GM19438 (cell line): Measurements from ENCODE around the gene ERC1.

Source experiments
- ATAC-seq: cut with Tn5 transposase; IDR thresholded peaks from one replicate; pipeline ENCODE4 v1.9.1; 2021; ENCODE audit warnings: low read depth; ENCODE audit not compliant: unreplicated experiment

Gene ERC1

DNA sequence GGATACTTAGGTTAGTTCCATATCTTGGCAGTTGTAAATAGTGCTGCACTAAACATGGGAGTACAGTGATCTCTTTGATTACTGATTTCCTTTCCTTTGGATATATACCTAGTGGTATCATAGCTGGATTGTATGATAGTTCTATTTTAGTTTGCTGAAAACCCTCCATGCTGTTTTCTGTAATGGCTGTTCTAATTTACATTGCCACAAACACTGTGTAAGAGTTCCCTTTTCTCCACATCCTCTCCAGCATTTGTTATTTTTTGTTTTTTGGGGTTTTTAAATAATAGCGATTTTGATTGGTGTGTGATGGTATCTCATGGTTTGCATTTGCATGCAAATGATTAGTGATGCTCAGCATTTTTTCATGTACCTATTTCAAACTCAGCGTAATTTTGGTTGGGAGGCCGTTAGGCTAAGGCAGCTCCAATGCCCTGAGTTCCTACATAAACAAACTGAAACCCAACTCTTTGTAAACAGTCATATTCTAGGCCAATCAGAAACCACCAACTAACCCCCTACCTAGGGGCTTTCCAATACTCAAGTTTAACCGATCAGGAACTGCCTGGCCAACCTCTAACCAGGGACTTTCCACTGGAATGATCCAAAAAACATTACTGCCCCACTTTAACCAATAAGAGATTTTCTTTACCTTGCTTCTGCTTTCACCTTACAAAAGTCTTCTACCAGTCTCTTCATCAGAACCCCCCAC is 431.7 kb downstream of the ERC1 start:
- no peak for ATAC-seq

DNA sequence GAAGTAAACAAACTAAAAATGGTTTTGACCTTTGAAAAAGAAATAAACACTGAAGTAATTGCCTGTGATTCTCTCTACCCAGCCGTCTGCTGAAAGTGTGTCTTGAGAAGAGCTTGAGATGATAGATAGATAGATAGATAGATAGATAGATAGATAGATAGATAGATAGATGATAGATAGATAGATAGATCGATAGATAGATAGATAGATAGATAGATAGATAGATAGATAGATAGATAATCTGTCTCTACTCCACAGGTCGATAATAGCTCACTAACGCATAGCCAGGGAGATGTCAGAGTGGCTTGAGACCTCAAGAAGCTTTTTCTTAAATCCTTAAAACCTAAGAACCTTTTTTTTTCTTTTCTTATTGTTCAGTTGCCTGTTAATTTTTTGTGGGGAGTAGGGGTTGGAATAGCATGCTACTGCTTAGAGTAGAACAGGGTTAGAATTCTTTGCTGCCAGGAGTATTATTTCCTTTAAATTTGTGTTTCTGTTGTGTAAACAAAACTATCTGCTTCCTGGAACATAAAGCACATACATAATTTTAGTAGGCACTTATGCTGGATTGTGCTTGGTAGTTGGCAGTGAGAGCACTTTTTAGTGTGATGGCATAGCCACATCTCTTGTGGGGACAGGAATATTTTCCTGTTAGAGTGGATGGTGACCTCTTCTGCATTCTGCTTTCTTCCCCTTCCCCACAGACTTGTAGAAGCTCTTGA is 433.8 kb downstream of the ERC1 start:
- ATAC-seq: no peak

DNA sequence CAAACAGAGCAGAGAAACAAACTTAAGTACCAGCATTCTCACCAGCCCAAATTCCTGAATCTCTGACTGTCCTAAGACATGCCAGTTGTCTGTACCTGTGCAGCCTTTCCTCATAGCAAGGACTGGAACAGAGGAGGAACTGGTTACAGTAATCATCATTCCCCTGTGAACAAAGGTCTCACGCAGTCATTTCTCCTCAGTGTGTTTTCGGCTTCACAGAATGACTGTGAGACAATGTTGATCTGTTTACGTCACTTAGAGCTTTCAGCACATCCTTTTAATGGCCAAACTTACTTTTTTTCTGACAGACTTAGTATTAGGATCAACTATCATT is 434.3 kb downstream of the ERC1 start:
- ATAC-seq: no peak

DNA sequence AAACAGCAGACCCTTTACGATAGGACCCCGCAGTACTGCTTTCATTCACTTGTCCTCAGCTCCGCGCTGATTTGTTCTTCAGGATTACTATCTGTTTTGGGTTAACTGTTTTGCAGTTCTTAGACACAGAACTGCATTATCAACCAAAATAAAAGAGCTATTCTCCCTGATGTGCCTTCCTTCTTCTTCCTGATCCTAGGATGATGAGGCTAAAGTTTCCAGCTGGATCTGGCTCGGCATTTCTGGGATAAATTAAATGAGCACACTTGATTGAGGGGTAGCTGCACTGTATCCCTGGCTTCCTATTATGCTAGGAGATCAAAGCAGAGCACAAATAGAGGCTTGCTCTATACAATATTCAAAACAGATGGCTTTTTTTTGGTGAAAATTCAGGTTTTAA is 437.6 kb downstream of the ERC1 start:
- no peak for ATAC-seq

DNA sequence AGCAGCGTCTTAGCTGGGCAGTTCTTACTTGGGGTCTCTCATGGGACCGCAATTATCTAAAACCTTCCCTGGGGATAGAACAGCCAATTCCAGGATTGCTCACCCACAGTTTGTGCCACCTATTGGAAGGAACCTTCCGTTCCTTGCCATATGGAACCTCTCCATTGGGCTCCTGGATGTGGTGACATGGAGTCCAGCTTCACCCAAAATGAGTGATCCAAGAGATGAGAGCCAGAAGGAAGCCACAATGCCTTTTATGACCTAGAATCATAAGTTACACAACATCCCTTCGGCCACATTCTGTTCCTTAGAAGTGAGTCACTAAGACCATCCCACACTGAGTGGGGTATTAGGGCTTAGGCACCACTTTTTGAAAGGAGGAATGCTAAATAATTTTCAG is 439.0 kb downstream of the ERC1 start:
- ATAC-seq: no peak

DNA sequence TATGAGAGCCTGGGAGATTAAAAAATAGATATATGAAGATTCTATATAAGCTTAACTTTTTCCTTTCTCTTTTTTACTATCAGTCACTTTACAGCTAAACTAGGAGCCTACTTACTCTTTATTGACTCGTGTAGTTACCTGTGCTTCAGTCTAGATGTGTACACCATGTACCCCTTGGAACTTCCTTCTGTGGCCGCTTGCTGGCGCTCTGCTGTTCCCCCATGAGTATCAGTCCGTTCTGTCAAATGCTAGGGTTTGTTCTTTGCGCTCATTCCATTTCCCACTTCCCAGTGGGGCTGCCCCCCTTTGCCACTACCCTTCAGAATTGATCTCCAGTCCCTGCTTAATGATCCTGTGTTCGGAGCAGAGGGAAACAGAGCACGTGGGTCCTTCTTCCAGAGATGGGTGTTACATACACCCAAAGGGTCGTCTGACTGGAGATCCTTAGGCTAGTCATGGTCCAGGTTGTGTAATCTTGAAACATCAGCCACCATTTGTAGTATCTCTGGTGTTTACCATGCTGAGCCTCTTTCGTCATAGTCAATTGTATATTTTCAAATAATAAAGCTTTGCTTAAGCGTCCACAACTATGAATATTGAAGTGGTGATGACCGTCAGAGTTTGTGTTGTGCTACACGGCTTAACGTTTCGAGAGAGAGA is 443.4 kb downstream of the ERC1 start:
- no peak for ATAC-seq

DNA sequence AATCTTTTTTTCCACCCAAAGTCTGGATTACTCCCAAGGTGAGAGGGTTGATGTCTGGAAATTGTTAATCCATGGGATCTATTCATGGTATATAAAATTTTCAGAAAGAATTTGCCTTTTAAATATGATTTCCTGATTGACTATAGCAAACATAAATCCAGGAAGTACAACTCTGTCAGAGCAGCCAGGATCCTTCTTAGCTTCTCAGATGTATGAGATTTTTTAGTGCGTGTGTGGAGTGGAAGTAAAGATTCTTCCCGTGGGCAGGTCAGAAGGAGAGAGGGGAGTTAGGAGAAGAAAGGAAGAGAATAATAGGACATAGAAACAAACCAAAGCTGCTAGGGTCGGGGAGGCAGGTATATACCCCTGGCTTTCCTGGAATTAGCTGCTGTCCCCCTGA is 444.0 kb downstream of the ERC1 start:
- ATAC-seq: no peak

DNA sequence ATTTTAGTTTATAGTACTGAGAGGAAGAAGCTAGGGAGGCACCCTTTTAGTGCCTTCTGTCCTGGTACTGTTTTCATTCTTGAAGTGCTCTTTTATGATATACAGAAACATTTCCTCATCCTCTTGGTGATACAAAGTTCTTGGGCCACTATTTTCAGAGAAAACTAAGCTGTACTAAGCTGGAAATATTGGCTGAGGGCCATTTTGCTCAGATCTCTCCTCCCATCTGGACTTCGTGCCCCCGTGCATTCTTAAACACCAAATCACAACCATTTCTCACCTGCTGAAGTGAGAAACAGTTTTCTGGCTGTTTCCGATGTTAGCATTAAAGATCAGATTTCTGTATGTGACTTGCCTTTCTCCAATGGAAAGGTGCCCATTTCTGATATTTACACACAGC is 444.4 kb downstream of the ERC1 start:
- no peak for ATAC-seq

DNA sequence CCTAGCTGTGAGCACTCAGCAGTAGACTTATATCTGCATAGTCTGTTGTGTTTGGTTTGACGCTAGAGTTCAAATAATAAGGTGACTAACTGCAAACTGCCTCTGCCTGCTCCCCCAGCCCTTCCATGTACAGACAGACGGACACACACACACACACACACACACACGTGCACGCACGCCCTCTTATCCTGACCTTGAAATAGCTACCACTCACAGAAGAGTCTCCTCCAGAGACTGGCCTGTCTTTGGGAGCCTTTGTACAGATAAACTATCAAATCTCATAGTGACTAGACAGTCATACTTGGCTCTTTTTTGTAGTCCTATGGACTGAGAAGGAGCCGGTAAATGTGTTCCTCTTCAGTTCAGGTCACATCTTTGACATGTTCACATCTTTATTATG is 445.0 kb downstream of the ERC1 start:
- no peak for ATAC-seq

DNA sequence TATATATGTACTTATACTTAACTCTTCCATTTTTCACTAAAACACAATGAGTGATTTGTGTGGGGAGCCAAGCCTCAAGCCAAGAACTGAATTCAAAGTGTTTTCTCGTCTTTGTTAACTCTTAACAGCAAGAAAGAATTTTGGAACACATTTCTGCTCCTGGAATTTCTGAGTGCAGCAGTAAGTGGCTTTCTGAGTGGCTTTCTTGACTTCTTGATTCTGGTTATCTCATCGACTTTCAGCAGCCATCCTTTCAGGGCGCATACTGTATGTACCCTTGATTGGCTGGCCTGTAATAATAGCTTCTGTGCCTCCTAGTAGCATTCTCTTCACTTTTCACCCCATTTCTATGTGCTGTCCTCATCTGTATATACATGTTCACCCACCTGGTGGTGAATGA is 446.0 kb downstream of the ERC1 start:
- no peak for ATAC-seq

DNA sequence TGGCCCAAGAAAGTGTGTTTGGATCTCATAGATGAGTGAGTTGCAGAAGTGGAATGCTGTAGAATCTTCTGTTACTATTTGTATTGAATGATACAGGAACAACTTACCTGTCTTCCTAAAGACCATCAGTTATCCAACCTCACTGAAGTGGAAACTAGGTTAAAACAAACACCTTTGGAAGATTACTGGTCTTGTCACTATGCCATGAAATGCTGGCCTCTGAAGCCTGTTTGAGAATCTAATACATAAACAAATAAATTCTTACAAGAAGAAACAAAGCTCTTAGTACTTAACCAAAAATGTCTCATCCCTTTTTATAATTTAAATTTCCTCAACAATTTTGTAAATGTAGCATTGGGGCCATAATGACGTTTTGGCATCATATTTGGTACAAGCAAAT is 448.2 kb downstream of the ERC1 start:
- ATAC-seq: no peak

DNA sequence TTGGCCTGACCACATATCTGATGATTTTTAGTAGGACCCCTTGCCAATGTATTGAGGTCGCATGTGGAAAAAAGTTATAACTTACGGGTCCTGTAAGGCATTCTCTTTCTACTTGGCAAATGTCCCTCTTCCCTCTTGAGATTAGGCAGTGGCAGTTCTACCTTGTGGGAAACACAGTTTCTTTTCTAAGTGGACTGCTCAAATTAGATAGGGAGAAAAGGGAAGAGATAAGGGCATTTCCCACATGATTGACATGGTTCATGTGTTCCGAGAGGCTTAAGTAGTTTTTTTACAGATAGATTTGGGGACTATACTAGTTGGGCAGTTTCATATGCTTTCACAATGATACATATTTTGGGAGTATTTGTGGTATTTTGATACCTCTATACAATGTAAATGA is 448.7 kb downstream of the ERC1 start:
- no peak for ATAC-seq

DNA sequence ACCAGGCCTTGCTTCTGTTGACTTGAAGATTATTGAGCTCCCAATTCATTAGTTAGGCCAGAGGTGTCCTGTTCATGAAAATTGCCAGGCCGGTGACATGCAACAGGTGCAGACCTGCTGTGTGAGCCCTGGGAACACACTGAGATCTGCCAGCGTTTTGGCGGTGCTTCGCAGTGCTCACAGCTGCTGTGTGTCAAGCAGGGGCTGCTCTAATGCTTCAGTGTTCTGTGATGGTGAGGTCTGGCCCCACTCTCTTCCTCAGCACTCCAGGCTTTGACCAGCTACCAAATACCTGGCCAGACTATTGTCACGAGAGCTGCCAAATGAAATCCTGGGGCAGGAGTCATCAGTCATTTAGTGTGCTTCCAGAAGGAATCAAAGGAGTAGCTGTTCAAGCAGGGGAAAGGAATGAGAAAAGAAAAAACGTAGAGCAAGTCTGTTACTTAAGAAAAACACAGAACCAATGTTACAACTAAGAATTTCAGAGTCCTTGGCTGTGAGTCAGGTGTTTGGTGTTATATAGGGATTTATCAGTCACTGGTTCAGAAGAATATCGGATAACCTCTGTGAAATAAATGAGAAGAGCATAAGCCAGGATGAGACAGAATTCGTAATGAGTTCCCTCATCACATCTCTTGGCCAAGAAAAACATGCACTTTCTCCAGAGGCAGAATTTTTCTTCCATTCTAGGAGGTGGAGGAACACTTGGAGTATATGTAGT is 452.6 kb downstream of the ERC1 start:
- ATAC-seq: no peak

DNA sequence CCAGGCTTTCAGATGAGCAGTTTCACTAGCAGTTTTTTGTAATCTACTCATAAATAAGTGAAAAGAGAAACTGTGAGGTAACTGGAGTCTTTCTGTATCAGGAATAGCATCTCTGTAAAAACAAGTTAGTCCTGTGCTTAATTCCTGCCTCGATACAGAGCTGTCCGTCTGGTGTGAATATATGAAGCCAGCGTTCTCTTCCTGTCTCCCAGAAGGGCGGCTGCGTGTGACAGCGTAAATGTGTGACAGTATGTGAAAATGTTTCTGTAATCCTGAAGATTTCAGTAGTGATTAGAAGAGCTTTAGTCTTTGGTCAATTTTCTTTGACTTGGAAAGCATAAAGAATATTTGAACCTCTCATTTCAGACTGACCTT is 453.1 kb downstream of the ERC1 start:
- no peak for ATAC-seq

DNA sequence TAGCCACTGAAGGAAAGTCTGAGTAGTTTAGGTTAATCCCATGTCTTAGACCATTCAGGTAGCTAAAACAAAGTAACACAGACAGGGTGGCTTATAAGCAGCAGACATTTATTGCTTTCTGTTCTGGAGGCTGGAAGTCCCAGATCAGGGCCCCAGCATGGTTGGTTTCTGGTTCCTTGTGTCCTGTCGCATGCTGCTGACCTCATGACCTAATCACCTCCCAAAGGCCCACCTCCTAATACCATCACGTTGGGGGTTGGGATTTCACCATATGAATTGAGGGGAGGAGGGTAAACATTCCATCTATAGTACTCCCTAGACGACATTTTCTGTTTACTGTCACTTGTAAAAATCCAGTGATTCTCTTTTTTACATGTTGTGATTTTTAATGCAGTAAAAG is 454.8 kb downstream of the ERC1 start:
- ATAC-seq: no peak

DNA sequence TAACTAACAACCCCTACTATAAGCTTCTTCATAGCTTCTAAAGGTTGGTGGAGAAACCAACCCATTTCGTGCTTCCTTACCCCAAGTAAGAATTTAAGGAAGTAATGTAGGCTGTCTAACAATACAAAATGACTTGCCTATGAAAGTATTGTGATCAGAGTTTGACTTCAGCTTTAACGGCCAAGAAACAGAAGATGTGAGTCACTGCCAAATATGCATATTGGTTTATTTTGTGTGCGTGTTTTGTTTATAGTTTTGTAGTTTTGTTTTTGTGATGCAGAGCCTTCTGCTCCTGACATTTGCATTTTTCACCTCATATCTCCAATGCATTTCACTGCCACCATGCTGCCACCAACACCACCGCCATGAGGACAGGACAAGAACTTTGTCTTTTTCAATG is 457.3 kb downstream of the ERC1 start:
- ATAC-seq: no peak

DNA sequence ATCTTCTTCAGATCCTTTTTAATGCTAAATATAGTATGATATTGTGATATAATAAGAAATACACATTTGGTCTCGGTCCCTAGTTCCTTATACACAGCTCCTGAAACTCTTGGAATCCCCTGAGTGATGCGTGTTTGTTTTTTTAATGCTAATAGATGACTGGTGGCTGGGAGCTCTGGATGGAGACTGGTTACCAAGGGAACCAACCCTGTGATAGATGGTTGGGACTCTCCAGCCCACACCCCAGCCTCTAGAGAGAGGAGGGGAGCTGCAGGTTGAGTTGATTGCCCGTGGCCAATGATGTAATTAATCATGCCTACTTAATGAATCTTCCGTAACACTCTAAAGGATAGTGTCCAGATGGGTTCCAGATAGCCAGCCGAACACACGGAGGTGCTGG is 462.8 kb downstream of the ERC1 start:
- ATAC-seq: no peak

DNA sequence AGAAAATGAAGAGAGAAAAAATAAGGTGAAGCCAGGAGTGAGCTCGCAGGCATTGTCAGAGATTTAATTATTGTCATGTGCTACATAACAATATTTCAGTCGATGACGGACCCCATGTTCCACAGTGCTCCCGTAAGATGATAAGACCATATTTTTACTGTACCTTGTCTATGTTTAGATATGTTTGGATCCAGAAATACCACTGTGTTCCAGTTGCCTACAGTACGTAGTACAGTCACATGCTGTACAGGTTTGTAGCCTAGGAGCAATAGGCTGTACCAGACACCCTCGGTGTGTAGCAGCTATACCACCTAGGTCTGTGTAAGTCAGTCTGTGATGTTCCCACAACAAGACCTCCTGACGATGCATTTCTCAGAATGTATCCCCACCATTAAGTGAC is 465.9 kb downstream of the ERC1 start:
- ATAC-seq: no peak

DNA sequence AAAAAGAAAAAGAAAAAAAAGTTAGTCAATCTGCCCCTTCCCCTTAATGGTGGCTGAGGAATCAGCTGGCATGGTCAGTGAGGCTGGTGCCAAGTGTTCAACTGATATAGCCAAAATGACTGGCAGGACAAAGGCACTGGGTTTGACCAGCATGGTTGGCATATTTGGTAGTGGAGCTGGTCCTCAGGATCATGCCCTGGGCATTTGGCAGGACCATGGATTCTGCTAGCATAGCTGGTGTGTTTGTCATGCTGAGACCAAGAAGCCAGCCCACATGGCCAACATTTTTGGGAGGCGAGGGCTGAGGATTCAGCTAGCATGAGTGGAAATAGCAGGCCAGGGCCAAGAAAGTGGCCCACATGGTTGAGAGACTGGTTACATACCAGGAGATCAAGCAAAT is 466.9 kb downstream of the ERC1 start:
- ATAC-seq: no peak

DNA sequence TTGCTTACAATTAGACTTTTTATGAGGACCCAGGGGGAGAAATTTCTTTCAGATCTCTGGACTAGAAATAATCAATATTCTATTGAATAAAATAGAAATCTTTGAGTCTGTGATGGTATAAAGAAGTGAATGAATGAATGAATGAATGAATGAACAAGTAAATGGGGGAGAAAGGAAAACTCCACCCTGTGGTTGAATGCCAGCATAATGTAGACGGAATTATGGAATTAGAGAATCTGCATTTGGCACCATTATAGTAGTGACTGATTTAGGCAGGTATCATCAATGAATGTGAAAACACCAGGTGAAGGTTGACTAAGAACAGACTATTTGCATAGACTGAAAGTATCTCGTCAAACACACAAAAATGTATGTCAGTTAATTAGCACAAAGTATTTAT is 468.3 kb downstream of the ERC1 start:
- no peak for ATAC-seq

DNA sequence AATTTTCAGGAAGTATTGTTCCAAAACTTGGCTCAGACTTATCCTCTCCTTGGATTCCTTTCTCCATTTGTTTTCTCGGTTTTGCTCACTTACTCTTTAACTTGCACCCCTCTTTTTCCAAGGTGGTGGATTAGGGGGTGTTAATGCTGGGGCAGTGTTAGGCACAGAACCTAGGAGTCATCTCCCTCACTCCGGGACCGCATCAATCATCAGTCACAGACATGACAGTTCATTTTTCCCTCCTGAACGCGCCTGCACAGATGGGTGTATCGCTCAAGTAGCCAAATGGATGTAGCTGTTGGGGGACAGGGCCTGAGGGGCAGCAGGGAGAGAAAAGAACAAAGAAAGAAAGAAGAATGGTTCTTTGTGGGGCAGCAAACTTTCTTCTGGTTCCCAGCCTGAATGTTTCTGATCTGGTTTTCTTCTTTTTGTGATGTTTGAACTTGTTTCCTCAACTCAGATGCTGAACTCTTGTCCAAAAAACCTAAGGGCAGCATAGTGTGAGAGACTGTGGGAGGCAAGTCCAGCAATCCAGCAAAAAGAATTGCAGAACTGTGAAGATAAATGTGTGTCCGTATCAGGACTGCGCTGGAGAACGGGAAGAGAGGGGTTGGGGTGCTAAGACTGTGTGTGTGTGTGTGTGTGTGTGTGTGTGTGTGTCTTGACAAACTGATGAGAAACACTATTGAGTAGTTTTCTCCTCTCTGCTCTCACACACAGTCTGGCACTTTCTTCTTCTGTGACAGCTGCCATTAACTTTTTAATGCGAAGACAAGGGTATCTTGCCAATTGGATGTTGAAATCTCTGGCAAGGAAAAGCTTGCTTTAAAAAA is 472.3 kb downstream of the ERC1 start:
- ATAC-seq: no peak
